Measurements from ENCODE around the gene TMA7B.

TMA7B gene

DNA sequence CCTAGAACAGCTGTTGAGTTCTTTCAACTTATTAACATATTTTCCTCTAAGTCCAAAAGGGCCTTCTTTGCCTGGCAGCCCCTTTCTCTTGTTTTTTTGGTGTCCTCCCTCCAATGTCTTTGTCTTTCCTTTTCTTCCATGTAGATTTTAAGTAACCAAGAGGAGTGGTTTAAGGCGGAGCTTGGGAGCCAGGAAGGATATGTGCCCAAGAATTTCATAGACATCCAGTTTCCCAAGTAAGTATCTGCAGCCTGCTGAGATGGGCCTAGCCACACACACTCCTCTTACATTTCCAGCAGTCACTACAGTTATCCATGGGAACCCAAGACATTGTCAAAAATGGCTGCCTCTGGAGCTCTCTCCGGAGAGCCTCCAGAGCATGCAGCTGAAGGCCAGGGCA, 4.5 kb upstream of the TMA7B start:
- no peak for TF ChIP-seq FOXP2 (optimal IDR thresholded peaks at IDR 0.05; ENCODE audit: control extremely low read depth, extremely low read length, insufficient read depth)
- no peak for DNase-seq (ENCODE audit: low read depth, low spot score)
- Histone ChIP-seq H3K4me3 (no peak overlapping the region), H3K9me3 (ENCODE audit: low read depth, low read length) (no peaks in the 10 kb centered on the region), H3K27ac (no peak overlapping the region), H3K36me3 (ENCODE audit: insufficient read depth, low read length) (no peaks in the 10 kb centered on the region), H3K9ac (ENCODE audit: insufficient read length) (no peak overlapping the region)

DNA sequence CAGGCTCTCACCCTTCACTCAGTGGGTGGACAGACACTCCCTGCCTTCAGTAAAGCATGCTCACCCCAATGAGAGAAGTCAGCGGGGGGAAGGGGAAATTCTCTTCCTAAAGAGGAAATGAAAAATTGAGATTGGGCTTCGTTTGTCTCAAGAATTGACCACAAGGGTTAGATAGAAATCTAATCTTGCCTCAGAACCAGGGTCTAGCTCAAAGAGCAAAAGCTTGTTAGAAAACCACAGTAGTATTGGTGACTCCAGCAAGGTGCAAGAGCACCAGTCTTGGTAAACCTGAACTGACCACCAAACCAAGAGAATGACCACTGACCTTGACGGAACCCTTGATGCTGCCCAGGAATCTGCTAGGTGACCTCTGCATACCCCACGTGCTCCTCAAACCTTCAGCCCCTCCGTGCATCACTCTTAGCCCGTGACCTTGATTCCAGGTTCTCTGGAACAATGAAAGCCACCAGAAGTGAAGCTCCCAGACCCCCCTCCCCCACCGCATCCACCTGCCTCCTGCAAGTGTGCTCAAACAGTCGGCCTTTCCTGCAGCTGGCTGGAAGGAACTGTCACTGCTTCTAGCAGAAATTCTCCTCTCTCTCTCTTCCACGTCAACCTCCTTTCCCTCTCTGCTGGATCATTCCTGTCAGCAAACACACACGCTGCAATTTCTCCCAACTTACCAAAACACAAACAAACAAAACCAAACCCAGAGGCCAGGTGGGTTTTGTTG, 3.1 kb upstream of the TMA7B start:
- no peak overlapping the region for H3K9ac ChIP-seq (ENCODE audit: insufficient read length)
- H3K27ac ChIP-seq = no peak overlapping the region
- no peak overlapping the region for H3K4me3 ChIP-seq
- no peaks in the 10 kb centered on the region for H3K9me3 ChIP-seq (ENCODE audit: low read depth, low read length)
- H3K36me3 ChIP-seq (ENCODE audit: insufficient read depth, low read length) = no peaks in the 10 kb centered on the region
- TF ChIP-seq POLR2AphosphoS5 (IDR thresholded peaks at IDR 0.05; ENCODE audit: borderline replicate concordance, low read depth, low read length) = no peak
- TF ChIP-seq EZH2 (IDR thresholded peaks at IDR 0.05) = no peak
- no peak for TF ChIP-seq FOXP2 (optimal IDR thresholded peaks at IDR 0.05; ENCODE audit: control extremely low read depth, extremely low read length, insufficient read depth)
- DNase-seq (ENCODE audit: low read depth, low spot score) = no peak

DNA sequence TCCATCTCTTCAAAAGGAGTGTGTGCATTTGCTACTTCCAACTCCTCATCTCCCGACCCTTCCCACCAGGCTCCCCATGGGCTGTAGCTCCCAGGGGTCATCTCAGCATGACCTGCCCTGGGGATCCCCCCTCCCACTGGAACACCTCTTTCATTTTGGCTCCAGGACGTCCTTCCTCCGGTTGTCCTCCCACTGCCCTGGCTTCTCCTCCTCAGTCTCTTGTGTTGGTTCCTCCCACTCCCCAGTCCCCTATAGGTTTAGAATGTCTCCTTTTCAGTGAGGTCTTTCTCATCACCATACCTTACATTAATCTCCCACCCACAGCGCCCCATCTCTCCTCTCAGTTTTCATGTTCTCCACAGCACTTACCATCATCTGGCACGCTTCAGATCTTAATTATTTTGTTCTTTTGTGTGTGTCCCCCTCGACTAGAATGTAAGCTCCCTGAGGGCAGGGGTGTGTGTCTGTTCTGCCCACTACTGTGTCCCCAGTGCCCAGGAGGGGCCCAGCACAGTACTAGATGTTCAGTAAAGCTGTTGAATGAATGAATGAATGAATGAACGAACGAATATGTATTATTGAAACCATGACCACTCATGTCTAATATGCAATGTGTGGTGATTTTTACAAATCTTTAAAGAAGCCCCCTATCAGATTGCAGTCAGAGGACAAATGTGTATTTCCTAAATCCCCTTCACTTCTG, 2.0 kb upstream of the TMA7B start:
- no peak overlapping the region for H3K4me3 ChIP-seq
- H3K9me3 ChIP-seq (ENCODE audit: low read depth, low read length) = no peaks in the 10 kb centered on the region
- H3K36me3 ChIP-seq (ENCODE audit: insufficient read depth, low read length) = no peaks in the 10 kb centered on the region
- DNase-seq (ENCODE audit: low read depth, low spot score) = no peak
- TF ChIP-seq EZH2 (IDR thresholded peaks at IDR 0.05) = no peak
- TF ChIP-seq POLR2AphosphoS5 (IDR thresholded peaks at IDR 0.05; ENCODE audit: borderline replicate concordance, low read depth, low read length) = no peak
- no peak for TF ChIP-seq FOXP2 (optimal IDR thresholded peaks at IDR 0.05; ENCODE audit: control extremely low read depth, extremely low read length, insufficient read depth)
- H3K27ac ChIP-seq = no peak overlapping the region
- H3K9ac ChIP-seq (ENCODE audit: insufficient read length) = no peak overlapping the region

DNA sequence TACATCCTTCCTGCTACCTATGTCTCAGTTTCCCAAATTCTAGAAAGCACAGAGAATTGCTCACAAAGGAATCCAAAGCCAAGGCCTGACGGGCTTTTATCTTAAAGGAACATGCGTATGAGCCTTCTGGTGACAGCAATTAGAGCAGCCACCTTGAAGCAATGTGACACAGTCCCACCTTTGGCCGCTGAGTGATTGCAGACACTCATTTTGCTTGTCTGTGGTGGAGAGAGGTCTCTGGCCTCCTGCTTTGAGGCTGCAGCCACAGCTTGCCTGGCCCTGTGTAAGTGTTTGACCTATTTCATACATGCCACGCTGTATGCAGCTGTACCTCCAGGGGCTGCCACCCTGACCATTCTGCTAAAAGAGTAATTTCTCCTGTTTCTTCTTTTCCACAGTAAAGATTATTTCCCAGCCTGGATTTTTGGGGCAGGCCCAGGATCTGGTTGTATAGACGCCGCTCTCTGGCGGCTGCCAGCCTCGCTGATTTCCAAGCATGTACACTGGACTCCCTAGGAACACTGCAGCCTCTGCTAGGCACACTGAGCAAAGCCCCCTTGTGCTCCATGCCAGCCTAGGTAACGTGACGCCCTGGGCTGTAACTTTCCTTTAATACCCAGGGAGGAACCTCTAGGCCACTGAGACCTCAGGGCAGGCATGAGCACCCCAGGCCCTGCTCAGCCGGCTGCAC, 1.1 kb upstream of the TMA7B start:
- Histone ChIP-seq H3K36me3 (ENCODE audit: insufficient read depth, low read length) (no peaks in the 10 kb centered on the region), H3K9ac (ENCODE audit: insufficient read length) (no peak overlapping the region), H3K4me3 (no peak overlapping the region), H3K9me3 (ENCODE audit: low read depth, low read length) (no peaks in the 10 kb centered on the region), H3K27ac (no peak overlapping the region)
- TF ChIP-seq FOXP2 (optimal IDR thresholded peaks at IDR 0.05; ENCODE audit: control extremely low read depth, extremely low read length, insufficient read depth) (no peak), POLR2AphosphoS5 (IDR thresholded peaks at IDR 0.05; ENCODE audit: borderline replicate concordance, low read depth, low read length) (no peak), EZH2 (IDR thresholded peaks at IDR 0.05) (no peak)
- DNase-seq (ENCODE audit: low read depth, low spot score) = no peak

DNA sequence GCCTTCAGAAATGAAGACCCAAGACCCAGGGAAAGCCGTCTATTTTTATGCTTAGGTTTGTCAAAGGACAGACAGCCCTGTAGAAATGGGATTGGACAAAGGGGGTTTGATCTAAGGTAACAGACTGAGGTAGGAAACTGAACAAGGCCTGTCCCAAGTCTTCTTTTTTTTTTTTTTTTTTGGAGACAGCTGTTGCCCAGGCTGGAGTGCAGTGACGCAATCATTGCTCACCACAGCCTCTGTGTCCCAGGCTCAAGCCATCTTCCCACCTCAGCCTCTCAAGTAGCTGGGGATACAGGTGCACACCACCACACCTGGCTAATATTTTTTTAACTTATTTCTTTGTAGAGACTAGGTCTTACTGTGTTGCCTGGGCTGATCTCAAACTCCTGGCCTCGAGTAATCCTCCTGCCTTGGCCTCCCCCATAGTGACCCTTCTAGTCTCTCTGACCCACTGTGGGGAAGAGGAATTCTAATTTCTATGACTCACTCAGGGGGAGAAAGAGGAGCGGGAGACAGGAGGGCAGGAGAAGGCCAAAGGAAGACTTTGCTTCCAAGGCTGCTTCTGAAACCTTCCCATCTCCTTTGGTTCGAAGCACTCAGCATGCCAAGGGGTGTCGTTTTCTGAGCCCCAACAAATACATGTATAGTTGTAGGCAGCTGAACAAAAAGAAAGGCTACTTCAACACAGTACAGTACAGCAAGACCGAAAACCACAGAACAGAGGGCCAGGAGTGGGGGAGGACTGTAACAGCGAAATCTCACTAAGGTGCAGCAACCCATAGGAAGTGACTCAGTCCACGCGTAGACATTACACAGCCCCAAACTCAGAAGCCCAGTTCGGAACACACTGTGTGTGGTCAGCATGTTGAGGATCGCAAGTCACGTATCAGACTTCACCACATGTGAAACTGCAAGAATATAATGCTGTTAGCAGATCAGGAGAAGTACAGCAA, 872 bp downstream of the TMA7B start:
- no peaks in the 10 kb centered on the region for H3K36me3 ChIP-seq (ENCODE audit: insufficient read depth, low read length)
- no peak overlapping the region for H3K9ac ChIP-seq (ENCODE audit: insufficient read length)
- TF ChIP-seq FOXP2 (optimal IDR thresholded peaks at IDR 0.05; ENCODE audit: control extremely low read depth, extremely low read length, insufficient read depth) (no peak), POLR2AphosphoS5 (IDR thresholded peaks at IDR 0.05; ENCODE audit: borderline replicate concordance, low read depth, low read length) (no peak), EZH2 (IDR thresholded peaks at IDR 0.05) (no peak)
- H3K4me3 ChIP-seq = no peak overlapping the region
- no peaks in the 10 kb centered on the region for H3K9me3 ChIP-seq (ENCODE audit: low read depth, low read length)
- DNase-seq (ENCODE audit: low read depth, low spot score) = no peak
- no peak overlapping the region for H3K27ac ChIP-seq

DNA sequence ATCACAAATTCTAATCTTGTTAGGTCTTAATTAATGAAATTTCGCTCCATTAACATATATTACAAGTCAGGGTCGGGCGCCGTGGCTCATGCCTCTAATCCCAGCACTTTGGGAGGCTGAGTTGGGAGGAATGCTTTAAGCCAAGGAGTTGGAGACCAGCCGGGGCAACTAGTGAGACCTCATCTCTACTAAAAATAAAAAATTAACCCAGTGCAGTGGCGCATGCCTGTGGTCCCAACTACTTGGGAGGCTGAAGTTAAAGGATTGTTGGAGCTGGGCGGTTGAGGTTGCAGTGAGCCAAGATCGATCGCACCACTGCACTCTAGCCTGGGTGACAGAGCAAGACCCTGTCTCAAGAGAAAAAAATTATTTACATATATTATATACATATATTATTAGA, 1.9 kb downstream of the TMA7B start:
- TF ChIP-seq EZH2 (IDR thresholded peaks at IDR 0.05) (no peak), POLR2AphosphoS5 (IDR thresholded peaks at IDR 0.05; ENCODE audit: borderline replicate concordance, low read depth, low read length) (no peak), FOXP2 (optimal IDR thresholded peaks at IDR 0.05; ENCODE audit: control extremely low read depth, extremely low read length, insufficient read depth) (no peak)
- no peak overlapping the region for H3K9ac ChIP-seq (ENCODE audit: insufficient read length)
- no peak for DNase-seq (ENCODE audit: low read depth, low spot score)
- no peaks in the 10 kb centered on the region for H3K9me3 ChIP-seq (ENCODE audit: low read depth, low read length)
- no peak overlapping the region for H3K27ac ChIP-seq
- no peak overlapping the region for H3K4me3 ChIP-seq
- H3K36me3 ChIP-seq (ENCODE audit: insufficient read depth, low read length) = no peaks in the 10 kb centered on the region

DNA sequence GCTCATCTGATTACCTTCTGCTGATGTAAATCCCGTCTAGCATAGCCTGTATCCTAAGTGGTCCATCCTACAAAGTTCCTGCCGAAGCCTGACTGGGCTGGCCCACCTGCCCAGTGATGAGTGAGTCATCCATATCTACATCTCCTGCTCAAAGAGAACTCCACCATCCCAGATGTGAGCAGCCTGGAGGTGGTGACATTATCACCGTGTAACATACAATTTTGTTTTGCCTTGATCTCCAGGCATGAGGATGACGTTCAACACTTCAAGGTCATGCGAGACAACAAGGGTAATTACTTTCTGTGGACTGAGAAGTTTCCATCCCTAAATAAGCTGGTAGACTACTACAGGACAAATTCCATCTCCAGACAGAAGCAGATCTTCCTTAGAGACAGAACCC, 5.6 kb downstream of the TMA7B start:
- no peak for DNase-seq (ENCODE audit: low read depth, low spot score)
- no peaks in the 10 kb centered on the region for H3K36me3 ChIP-seq (ENCODE audit: insufficient read depth, low read length)
- TF ChIP-seq POLR2AphosphoS5 (IDR thresholded peaks at IDR 0.05; ENCODE audit: borderline replicate concordance, low read depth, low read length) (no peak), FOXP2 (optimal IDR thresholded peaks at IDR 0.05; ENCODE audit: control extremely low read depth, extremely low read length, insufficient read depth) (no peak), EZH2 (IDR thresholded peaks at IDR 0.05) (no peak)
- H3K4me3 ChIP-seq = no peak overlapping the region
- no peaks in the 10 kb centered on the region for H3K9me3 ChIP-seq (ENCODE audit: low read depth, low read length)
- no peak overlapping the region for H3K9ac ChIP-seq (ENCODE audit: insufficient read length)
- no peak overlapping the region for H3K27ac ChIP-seq

All from SK-N-MC (cell line).